Trophoblast cell (in vitro differentiated cells and primary cell): Measurements from ENCODE around the gene CLINT1.

Experiments used
- DNase-seq, 2 donors: peaks; one replicate each; pipeline ENCODE4 v3.0.0-alpha.2; 2016
- H2AFZ ChIP-seq: 2 replicates; pipeline ENCODE4 v1.6.1; 2013; ENCODE audit warnings: low read length, moderate library complexity, mild to moderate bottlenecking; ENCODE audit not compliant: insufficient read depth, poor library complexity
- H2AK5ac ChIP-seq: 2 replicates; pipeline ENCODE4 v1.6.1; 2013; ENCODE audit warnings: mild to moderate bottlenecking, low read length
- H2BK120ac ChIP-seq: 2 replicates; pipeline ENCODE4 v1.6.1; 2013; ENCODE audit warnings: low read length, mild to moderate bottlenecking, moderate library complexity; ENCODE audit not compliant: insufficient read depth, poor library complexity
- H2BK12ac ChIP-seq: 2 replicates; pipeline ENCODE4 v1.6.1; 2013; ENCODE audit warnings: mild to moderate bottlenecking, low read length, moderate library complexity
- H2BK5ac ChIP-seq: 2 replicates; pipeline ENCODE4 v1.6.1; 2013; ENCODE audit warnings: low read length, low read depth, moderate library complexity, mild to moderate bottlenecking; ENCODE audit not compliant: poor library complexity
- H3K14ac ChIP-seq: 2 replicates; pipeline ENCODE4 v1.6.1; 2013; ENCODE audit warnings: mild to moderate bottlenecking, low read length
- H3K18ac ChIP-seq: 2 replicates; pipeline ENCODE4 v1.6.1; 2013; ENCODE audit warnings: mild to moderate bottlenecking, low read length
- H3K23ac ChIP-seq: 2 replicates; pipeline ENCODE4 v1.6.1; 2013; ENCODE audit warnings: low read length
- H3K27ac ChIP-seq: 2 replicates; pipeline ENCODE4 v1.5.1; 2013; ENCODE audit warnings: low read depth, mild to moderate bottlenecking, inconsistent platforms, low read length, moderate library complexity
- H3K27me3 ChIP-seq: 2 replicates; pipeline ENCODE4 v1.6.1; 2013; ENCODE audit warnings: inconsistent platforms, mild to moderate bottlenecking, low read length, moderate library complexity; ENCODE audit not compliant: insufficient read depth
- H3K36me3 ChIP-seq, 2 experiments: 1 replicate in 1 of 2; 2 replicates in 1 of 2; pipeline ENCODE4 v1.6.1; 2013; ENCODE audit warnings: low read length in 2 of 2, mild to moderate bottlenecking in 2 of 2, moderate library complexity in 1 of 2; ENCODE audit not compliant: insufficient read depth in 2 of 2, control insufficient read depth in 1 of 2
- H3K4ac ChIP-seq: 2 replicates; pipeline ENCODE4 v1.6.1; 2013; ENCODE audit warnings: low read depth, mild to moderate bottlenecking, low read length, moderate library complexity
- H3K4me1 ChIP-seq, 2 experiments: 1 replicate in 1 of 2; 2 replicates in 1 of 2; pipeline ENCODE4 v1.6.1; 2013; ENCODE audit warnings: low read length in 2 of 2, mild to moderate bottlenecking in 2 of 2, moderate library complexity in 1 of 2; ENCODE audit not compliant: insufficient read depth in 2 of 2, control insufficient read depth in 1 of 2
- H3K4me2 ChIP-seq: 2 replicates; pipeline ENCODE4 v1.6.1; 2013; ENCODE audit warnings: inconsistent platforms, mild to moderate bottlenecking, low read length, moderate library complexity
- H3K4me3 ChIP-seq: 2 replicates; pipeline ENCODE4 v1.5.1; 2013; ENCODE audit warnings: mild to moderate bottlenecking, low read depth, low read length, inconsistent platforms
- H3K79me1 ChIP-seq: one replicate; pipeline ENCODE4 v1.6.1; 2013; ENCODE audit warnings: low read length
- H3K79me2 ChIP-seq: 2 replicates; pipeline ENCODE4 v1.6.1; 2013; ENCODE audit warnings: low read length, mild to moderate bottlenecking; ENCODE audit not compliant: control insufficient read depth, insufficient read depth, poor library complexity
- H3K9ac ChIP-seq: 2 replicates; pipeline ENCODE4 v1.6.1; 2013; ENCODE audit warnings: mild to moderate bottlenecking, low read length
- H3K9me3 ChIP-seq: 2 replicates; pipeline ENCODE4 v1.6.1; 2013; ENCODE audit warnings: low read depth, mild to moderate bottlenecking, control low read depth, inconsistent platforms, low read length; ENCODE audit not compliant: insufficient read depth
- H4K12ac ChIP-seq: 2 replicates; pipeline ENCODE4 v1.6.1; 2013; ENCODE audit warnings: low read depth, mild to moderate bottlenecking, low read length, moderate library complexity
- H4K8ac ChIP-seq: 2 replicates; pipeline ENCODE4 v1.6.1; 2013; ENCODE audit warnings: low read depth, mild to moderate bottlenecking, low read length, moderate library complexity
- H4K91ac ChIP-seq: one replicate; pipeline ENCODE4 v1.6.1; 2013; ENCODE audit warnings: low read depth, mild to moderate bottlenecking, low read length, moderate library complexity
- WGBS: extraction: QIAGEN DNeasy Blood & Tissue Kit; methylation state at CpG from one replicate; pipeline ENCODE4 v1.1.7; 2013; ENCODE audit warnings: missing lambda C conversion rate; ENCODE audit not compliant: insufficient read length, insufficient coverage; ENCODE audit errors: extremely low coverage; 5-methylcytosine and 5-hydroxymethylcytosine counted together

Gene CLINT1

DNA sequence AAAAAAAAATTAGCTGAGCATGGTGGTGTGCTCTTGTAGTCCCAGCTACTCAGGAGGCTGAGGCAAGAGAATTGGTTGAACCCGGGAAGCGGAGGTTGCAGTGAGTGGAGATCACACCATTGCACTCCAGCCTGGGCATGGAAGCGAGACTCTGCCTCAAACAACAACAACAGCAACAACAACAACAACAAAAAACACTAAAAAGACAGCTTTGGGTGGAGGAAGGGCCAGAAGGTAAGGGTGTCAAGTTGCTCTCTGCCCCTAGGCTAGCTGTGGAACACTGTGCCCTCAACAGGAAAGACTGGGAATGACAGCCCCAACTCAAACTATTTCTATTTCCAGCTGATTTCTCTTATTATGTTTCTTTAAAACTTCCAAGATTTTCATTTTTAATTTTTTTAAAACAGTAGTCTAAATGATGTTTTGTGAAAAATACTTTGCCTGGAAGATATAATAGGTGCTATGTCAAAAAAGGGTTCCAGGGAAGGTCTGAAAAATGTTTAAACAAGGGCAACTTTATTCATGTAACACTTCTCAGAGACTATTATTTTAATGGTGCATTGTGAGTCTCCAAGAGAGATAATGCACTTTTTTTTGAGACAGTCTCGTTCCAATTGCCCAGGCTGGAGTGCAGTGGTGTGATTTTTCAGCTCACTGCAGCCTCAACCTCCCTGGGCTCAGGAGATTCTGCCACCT is 29.9 kb downstream of the CLINT1 start:
- H4K91ac ChIP-seq = no peak overlapping the region
- H3K27ac ChIP-seq = peak overlapping the region; percentile 25
- no peak overlapping the region for H4K8ac ChIP-seq
- no peaks in the 10 kb centered on the region for H3K9me3 ChIP-seq
- H3K4me3 ChIP-seq = no peak overlapping the region
- peak in 1 of 2 donors; percentile 42 for DNase-seq
- no peak overlapping the region for H2AK5ac ChIP-seq
- H3K23ac ChIP-seq = no peak overlapping the region
- no peak overlapping the region for H3K14ac ChIP-seq
- no peak overlapping the region for H3K18ac ChIP-seq
- H3K9ac ChIP-seq = no peak overlapping the region
- no peak overlapping the region for H2BK120ac ChIP-seq
- peaks cover 0 to 5% of the 10 kb centered on the region in 2 experiments for H3K36me3 ChIP-seq
- no peak overlapping the region for H3K4me2 ChIP-seq
- peaks cover 0 to 4% of the 10 kb centered on the region in 2 experiments for H3K4me1 ChIP-seq
- no peaks in the 10 kb centered on the region for H3K79me1 ChIP-seq
- no peak overlapping the region for H4K12ac ChIP-seq
- H3K79me2 ChIP-seq = peaks cover 3% of the 10 kb centered on the region
- H2BK12ac ChIP-seq = no peak overlapping the region
- no peak overlapping the region for H2BK5ac ChIP-seq
- no peak overlapping the region for H2AFZ ChIP-seq
- no peaks in the 10 kb centered on the region for H3K27me3 ChIP-seq
- H3K4ac ChIP-seq = peak overlapping the region; percentile 31
- WGBS = no CpG with 5 or more reads among the region's 4 CpGs

DNA sequence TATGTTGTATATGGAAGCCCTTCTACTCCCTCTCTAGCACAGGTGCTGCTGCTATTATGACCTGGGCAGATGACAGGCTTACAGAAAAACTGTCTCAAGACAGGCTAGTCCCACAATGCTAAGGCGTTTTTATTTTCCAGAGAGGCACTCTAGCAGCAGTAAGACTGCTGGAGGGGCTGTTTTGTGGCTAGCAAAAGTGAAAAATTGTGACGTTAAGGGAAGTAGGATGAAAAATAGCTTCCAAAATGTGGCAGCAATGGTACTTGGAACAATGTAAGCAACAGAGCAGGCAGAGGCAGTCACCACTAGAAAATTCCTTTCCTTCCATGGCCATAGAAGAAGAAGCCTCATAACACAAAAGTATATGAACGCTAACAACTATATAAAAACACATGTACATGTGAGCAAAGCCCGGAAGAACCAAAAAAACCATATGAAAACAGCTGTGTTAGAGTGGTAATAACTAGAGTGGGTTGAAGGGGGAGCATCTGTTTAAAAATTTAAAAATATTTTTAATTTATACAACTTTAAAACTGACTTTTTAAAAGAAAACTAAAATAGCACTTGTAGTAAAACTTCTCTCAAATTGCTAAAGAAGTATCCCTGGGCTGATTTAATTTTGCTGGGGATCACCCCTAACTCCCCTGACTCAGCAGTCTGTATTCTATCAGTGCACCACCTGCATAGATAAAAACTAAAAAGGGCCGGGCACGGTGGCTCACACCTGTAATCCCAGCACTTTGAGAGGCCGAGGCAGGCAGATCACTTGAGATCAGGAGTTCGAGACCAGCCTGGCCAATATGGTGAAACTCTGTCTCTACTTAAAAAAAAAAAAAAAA is 30.6 kb downstream of the CLINT1 start:
- no peaks in the 10 kb centered on the region for H3K79me1 ChIP-seq
- H2BK5ac ChIP-seq = no peak overlapping the region
- H3K4ac ChIP-seq = peak overlapping the region; percentile 27
- no peak overlapping the region for H2AFZ ChIP-seq
- H3K27ac ChIP-seq = no peak overlapping the region
- no peaks in the 10 kb centered on the region for H3K9me3 ChIP-seq
- no peak overlapping the region for H3K4me3 ChIP-seq
- H3K36me3 ChIP-seq = peaks cover 0 to 5% of the 10 kb centered on the region in 2 experiments
- H4K12ac ChIP-seq = no peak overlapping the region
- H2BK12ac ChIP-seq = no peak overlapping the region
- H2BK120ac ChIP-seq = no peak overlapping the region
- no CpG with 5 or more reads among the region's 8 CpGs for WGBS
- H2AK5ac ChIP-seq = no peak overlapping the region
- DNase-seq = no peak
- peaks cover under 1% of the 10 kb centered on the region for H3K79me2 ChIP-seq
- no peak overlapping the region for H3K23ac ChIP-seq
- H4K8ac ChIP-seq = no peak overlapping the region
- no peaks in the 10 kb centered on the region for H3K27me3 ChIP-seq
- no peak overlapping the region for H3K9ac ChIP-seq
- no peak overlapping the region for H3K4me2 ChIP-seq
- H3K18ac ChIP-seq = no peak overlapping the region
- H3K14ac ChIP-seq = no peak overlapping the region
- peaks cover 0 to 4% of the 10 kb centered on the region in 2 experiments for H3K4me1 ChIP-seq
- H4K91ac ChIP-seq = no peak overlapping the region

DNA sequence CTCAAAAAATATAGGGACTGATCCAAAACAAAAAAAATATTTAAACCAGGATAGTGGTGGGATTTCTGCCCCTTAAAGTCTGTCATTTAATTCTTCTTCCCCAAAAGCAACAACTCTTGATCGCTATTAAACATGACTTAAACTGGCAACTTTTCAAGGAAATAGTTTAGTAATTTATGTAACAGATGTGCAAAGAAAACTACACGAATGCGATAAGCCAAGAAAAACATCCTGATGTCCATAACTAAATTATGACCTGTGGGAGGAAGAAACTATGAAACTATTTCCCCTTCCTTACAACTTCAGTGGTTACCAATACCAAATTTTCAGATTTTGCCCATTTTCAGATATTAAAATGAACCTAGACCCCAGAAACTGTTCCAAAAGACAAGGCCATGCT is 31.5 kb downstream of the CLINT1 start:
- H3K9me3 ChIP-seq = no peaks in the 10 kb centered on the region
- no peak overlapping the region for H2AFZ ChIP-seq
- no peaks in the 10 kb centered on the region for H3K27me3 ChIP-seq
- H2AK5ac ChIP-seq = no peak overlapping the region
- H2BK5ac ChIP-seq = no peak overlapping the region
- H4K8ac ChIP-seq = no peak overlapping the region
- H2BK12ac ChIP-seq = no peak overlapping the region
- no peaks in the 10 kb centered on the region for H3K79me2 ChIP-seq
- no peak for DNase-seq
- H3K9ac ChIP-seq = no peak overlapping the region
- H4K91ac ChIP-seq = no peak overlapping the region
- no peak overlapping the region for H3K18ac ChIP-seq
- no peak overlapping the region for H3K4ac ChIP-seq
- no peak overlapping the region for H3K23ac ChIP-seq
- H3K4me2 ChIP-seq = no peak overlapping the region
- WGBS = no CpG with 5 or more reads among the region's 3 CpGs
- no peaks in the 10 kb centered on the region for H3K79me1 ChIP-seq
- H4K12ac ChIP-seq = no peak overlapping the region
- no peak overlapping the region for H3K14ac ChIP-seq
- H3K27ac ChIP-seq = no peak overlapping the region
- peaks cover 0 to 5% of the 10 kb centered on the region in 2 experiments for H3K36me3 ChIP-seq
- no peak overlapping the region for H2BK120ac ChIP-seq
- no peak overlapping the region for H3K4me3 ChIP-seq
- H3K4me1 ChIP-seq = peaks cover 0 to 4% of the 10 kb centered on the region in 2 experiments

DNA sequence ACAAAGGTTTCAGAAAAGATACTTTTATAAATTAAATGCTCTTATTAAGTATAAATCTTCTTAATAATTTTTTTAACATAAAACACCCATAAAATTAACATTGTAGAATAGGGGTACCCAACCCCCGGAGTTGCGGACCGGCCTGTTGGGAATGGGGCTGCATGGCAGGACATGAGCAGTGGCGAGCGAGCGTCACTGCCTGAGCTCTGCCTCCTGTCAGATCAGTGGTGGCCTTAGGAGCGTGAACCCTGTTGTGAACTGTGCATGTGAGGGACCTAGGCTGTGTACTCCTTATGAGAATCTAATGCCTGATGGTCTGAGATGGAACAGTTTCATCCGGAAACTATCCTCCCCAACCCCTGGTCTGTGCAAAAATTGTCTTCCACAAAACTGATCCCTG is 35.3 kb downstream of the CLINT1 start:
- Histone ChIP-seq H4K8ac (no peak overlapping the region), H3K27ac (no peak overlapping the region), H2AFZ (no peak overlapping the region), H3K79me2 (peaks cover 1% of the 10 kb centered on the region), H2BK120ac (no peak overlapping the region), H3K9me3 (no peaks in the 10 kb centered on the region), H3K4me3 (no peak overlapping the region), H3K18ac (no peak overlapping the region), H4K91ac (no peak overlapping the region), H3K36me3 (no peaks in the 10 kb centered on the region), H3K4me1 (no peaks in the 10 kb centered on the region), H2BK12ac (no peak overlapping the region), H2AK5ac (no peak overlapping the region), H3K4ac (no peak overlapping the region), H3K14ac (no peak overlapping the region), H3K79me1 (no peaks in the 10 kb centered on the region), H4K12ac (no peak overlapping the region), H3K27me3 (no peaks in the 10 kb centered on the region), H2BK5ac (no peak overlapping the region), H3K23ac (peak overlapping the region; percentile 95), H3K4me2 (no peak overlapping the region), H3K9ac (no peak overlapping the region)
- no peak for DNase-seq
- WGBS = no CpG with 5 or more reads among the region's 8 CpGs
